K562 (cell line): ENCODE results near the gene TP53BP1. TPM values are rescaled to one million over a fixed set of nuclear protein-coding genes. Genes with fewer than 3 reads are reported as not detected.

ENCODE experiments used
- JUND ChIP-seq, 2 experiments: IDR thresholded peaks; 2 replicates in 1 of 2; 3 replicates in 1 of 2; pipeline ENCODE4 v1.6.1; 2011; ENCODE audit warnings: borderline replicate concordance in 2 of 2, low read depth in 2 of 2, low read length in 2 of 2, improper control_type of control experiment in 1 of 2, missing biosample characterization in 1 of 2, missing genetic modification characterization in 1 of 2, missing genetic modification reagents in 1 of 2
- L3MBTL2 ChIP-seq: fragments of 450-650 bp; IDR thresholded peaks from 2 replicates; pipeline ENCODE4 v1.6.1; 2016; ENCODE audit warnings: mild to moderate bottlenecking, moderate library complexity
- MAFG ChIP-seq: fragments of 450-650 bp; conservative IDR thresholded peaks from 2 replicates; pipeline ENCODE4 v1.6.1; 2016; ENCODE audit warnings: missing genetic modification characterization, missing compliant biosample characterization
- TGIF2 ChIP-seq: sonication (generic); formaldehyde crosslinking; IDR thresholded peaks from 2 replicates; pipeline ENCODE4 v1.8.1; 2022; ENCODE audit warnings: mild to moderate bottlenecking, missing genetic modification reagents, moderate library complexity
- ZKSCAN1 ChIP-seq: fragments of 150-350 bp; IDR thresholded peaks from 2 replicates; pipeline ENCODE4 v1.6.1; 2016; ENCODE audit warnings: low read depth, low read length
- ZNF655 ChIP-seq: fragments of 250-450 bp; sonication (Bioruptor Pico); IDR thresholded peaks from 2 replicates; pipeline ENCODE4 v1.5.0; 2021
- polyA plus RNA-seq, 8 experiments: library from polyadenylated mRNA; depleted of rRNA in 4 of 8; stranded (reverse) in 5 of 8; unstranded in 3 of 8; fragments of >200 nt; fragmentation: Nextera tagmentation in 2 of 8; fragmentation: Illumina TruSeq in 1 of 8; extraction: Ambion mirVana in 2 of 8; extraction: Trizol in 1 of 8; gene quantifications; 2 replicates each; pipeline versions ENCODE4 v1.2.1 to v1.2.3, GENCODE V29; 2011 to 2014; ENCODE audit warnings: inconsistent platforms in 1 of 8, missing spikeins in 1 of 8
- total RNA-seq, 7 experiments: library from RNA; depleted of rRNA in 6 of 7; stranded (reverse); fragments of >200 nt in 6 of 7; fragmentation: Illumina TruSeq in 2 of 7; extraction: Trizol in 2 of 7; gene quantifications; 2 replicates each; pipeline versions ENCODE4 v1.2.1 to v1.2.3, GENCODE V29; 2011 to 2021; ENCODE audit warnings: low replicate concordance in 1 of 7
- TF ChIP-seq, protein P1 (sequence below): IDR thresholded peaks from 2 replicates; pipeline ENCODE4 v1.6.1; 2012; ENCODE audit warnings: low read depth, low read length, improper control_type of control experiment, borderline replicate concordance
- TF ChIP-seq, protein P2 (sequence below), 2 experiments: fragments of 450-650 bp; IDR thresholded peaks; 2 replicates each; pipeline ENCODE4 v1.6.1; 2016; ENCODE audit warnings: mild to moderate bottlenecking in 2 of 2, borderline replicate concordance in 1 of 2, low read depth in 1 of 2, moderate library complexity in 1 of 2
- TF ChIP-seq, protein P3 (sequence below): fragments of 450-650 bp; IDR thresholded peaks from 2 replicates; pipeline ENCODE4 v1.6.1; 2017; ENCODE audit warnings: antibody characterized with exemption, mild to moderate bottlenecking

The TP53BP1 gene
- total and polyA plus RNA-seq, 9 of the 15 experiments (the other 6 are each of a cell fraction or from before 2014, with no cell fraction given), result 5.7 to 63.3 (median 30.9) TPM

DNA sequence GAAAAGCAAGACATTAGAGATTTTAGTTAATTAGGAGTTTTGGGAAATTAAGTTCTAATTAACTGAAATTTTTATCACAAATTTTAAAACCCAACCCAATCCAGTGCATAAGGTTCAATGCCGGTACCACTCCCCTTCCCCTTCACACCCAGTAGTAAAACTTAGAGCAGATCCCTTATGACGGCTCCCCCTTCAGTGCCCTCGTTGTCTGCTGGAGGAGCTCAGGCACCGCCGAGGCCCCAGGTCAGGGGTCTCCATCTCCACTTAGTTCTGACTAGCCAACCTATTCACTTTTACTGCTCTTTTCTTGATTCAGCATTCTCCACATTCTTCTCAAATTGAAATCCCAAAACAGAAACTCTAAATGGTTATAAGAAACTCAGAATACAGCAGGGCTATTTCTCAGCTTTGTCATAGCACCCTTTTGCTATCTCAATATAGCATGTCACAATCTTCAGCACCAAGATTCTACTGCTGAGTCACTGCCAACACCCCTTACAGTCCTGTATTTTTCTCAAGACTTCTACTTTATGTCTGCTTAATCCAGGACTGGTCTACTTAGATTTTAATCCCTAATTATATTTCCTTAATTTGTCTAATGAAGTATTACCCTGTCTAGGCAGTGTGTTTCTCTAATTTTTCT lies 82.3 kb downstream of the TP53BP1 start (continued):
- TF ChIP-seq, protein P1, sequence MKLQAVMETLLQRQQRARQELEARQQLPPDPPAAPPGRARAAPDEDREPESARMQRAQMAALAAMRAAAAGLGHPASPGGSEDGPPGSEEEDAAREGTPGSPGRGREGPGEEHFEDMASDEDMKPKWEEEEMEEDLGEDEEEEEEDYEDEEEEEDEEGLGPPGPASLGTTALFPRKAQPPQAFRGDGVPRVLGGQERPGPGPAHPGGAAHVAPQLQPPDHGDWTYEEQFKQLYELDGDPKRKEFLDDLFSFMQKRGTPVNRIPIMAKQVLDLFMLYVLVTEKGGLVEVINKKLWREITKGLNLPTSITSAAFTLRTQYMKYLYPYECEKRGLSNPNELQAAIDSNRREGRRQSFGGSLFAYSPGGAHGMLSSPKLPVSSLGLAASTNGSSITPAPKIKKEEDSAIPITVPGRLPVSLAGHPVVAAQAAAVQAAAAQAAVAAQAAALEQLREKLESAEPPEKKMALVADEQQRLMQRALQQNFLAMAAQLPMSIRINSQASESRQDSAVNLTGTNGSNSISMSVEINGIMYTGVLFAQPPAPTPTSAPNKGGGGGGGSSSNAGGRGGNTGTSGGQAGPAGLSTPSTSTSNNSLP, result peak; percentile 73; the same call in 1 of the 2 replicates
- TF ChIP-seq, protein P2, sequence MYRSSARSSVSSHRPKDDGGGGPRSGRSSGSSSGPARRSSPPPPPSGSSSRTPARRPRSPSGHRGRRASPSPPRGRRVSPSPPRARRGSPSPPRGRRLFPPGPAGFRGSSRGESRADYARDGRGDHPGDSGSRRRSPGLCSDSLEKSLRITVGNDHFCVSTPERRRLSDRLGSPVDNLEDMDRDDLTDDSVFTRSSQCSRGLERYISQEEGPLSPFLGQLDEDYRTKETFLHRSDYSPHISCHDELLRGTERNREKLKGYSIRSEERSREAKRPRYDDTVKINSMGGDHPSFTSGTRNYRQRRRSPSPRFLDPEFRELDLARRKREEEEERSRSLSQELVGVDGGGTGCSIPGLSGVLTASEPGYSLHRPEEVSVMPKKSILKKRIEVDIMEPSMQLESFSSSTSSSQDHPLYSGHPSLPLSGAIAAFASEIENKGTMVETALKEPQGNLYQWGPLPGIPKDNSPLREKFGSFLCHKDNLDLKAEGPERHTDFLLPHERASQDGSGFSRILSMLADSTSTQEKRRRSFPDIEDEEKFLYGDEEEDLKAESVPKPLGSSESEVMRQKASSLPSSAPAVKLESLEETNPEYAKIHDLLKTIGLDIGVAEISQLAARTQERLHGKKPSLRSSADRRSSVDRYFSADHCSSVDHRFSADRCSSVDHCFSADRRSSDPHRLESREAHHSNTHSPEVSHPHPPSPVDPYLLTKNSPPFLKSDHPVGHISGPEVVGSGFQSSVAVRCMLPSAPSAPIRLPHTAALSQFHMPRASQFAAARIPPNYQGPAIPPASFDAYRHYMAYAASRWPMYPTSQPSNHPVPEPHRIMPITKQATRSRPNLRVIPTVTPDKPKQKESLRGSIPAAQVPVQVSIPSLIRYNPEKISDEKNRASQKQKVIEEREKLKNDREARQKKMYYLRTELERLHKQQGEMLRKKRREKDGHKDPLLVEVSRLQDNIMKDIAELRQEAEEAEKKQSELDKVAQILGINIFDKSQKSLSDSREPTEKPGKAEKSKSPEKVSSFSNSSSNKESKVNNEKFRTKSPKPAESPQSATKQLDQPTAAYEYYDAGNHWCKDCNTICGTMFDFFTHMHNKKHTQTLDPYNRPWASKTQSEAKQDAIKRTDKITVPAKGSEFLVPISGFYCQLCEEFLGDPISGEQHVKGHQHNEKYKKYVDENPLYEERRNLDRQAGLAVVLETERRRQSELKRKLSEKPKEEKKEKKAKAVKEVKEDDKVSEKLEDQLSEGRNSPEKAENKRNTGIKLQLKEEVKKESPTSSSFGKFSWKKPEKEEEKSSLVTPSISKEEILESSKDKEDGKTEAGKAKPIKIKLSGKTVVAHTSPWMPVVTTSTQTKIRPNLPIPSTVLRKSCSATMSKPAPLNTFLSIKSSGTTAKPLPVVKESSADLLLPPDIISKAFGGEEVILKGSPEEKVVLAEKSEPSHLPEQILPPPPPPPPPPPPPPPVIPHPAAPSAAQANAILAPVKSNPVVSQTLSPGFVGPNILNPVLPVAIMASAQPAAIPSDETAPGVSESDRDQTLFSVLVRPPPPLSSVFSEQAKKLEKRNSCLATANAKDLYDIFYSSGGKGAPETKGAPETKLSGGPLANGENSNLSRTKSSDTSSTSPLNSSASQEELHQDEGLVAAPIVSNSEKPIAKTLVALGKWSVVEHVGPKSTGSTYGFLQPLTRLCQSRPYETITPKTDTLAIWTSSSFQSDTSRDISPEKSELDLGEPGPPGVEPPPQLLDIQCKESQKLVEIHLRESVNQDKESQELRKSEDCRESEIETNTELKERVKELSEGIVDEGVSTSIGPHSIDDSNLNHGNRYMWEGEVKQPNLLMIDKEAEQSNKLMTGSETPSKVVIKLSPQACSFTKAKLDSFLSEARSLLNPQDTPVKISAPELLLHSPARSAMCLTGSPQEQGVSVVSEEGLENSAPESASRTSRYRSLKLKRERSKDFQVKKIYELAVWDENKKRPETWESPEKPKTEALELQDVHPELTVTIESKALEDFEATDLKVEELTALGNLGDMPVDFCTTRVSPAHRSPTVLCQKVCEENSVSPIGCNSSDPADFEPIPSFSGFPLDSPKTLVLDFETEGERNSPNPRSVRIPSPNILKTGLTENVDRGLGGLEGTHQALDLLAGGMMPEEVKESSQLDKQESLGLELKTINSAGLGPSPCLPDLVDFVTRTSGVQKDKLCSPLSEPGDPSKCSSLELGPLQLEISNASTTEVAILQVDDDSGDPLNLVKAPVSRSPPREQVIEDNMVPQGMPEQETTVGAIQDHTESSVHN (IDR thresholded peaks at IDR 0.05; ENCODE audit: borderline replicate concordance in 1 of 2, low read depth in 1 of 2), result no peak
- TF ChIP-seq, protein P3, sequence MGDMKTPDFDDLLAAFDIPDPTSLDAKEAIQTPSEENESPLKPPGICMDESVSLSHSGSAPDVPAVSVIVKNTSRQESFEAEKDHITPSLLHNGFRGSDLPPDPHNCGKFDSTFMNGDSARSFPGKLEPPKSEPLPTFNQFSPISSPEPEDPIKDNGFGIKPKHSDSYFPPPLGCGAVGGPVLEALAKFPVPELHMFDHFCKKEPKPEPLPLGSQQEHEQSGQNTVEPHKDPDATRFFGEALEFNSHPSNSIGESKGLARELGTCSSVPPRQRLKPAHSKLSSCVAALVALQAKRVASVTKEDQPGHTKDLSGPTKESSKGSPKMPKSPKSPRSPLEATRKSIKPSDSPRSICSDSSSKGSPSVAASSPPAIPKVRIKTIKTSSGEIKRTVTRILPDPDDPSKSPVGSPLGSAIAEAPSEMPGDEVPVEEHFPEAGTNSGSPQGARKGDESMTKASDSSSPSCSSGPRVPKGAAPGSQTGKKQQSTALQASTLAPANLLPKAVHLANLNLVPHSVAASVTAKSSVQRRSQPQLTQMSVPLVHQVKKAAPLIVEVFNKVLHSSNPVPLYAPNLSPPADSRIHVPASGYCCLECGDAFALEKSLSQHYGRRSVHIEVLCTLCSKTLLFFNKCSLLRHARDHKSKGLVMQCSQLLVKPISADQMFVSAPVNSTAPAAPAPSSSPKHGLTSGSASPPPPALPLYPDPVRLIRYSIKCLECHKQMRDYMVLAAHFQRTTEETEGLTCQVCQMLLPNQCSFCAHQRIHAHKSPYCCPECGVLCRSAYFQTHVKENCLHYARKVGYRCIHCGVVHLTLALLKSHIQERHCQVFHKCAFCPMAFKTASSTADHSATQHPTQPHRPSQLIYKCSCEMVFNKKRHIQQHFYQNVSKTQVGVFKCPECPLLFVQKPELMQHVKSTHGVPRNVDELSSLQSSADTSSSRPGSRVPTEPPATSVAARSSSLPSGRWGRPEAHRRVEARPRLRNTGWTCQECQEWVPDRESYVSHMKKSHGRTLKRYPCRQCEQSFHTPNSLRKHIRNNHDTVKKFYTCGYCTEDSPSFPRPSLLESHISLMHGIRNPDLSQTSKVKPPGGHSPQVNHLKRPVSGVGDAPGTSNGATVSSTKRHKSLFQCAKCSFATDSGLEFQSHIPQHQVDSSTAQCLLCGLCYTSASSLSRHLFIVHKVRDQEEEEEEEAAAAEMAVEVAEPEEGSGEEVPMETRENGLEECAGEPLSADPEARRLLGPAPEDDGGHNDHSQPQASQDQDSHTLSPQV, result peak; percentile 71; the same call in 1 of the 2 replicates
- no peak for TF ChIP-seq TGIF2 (CRISPR knock-in tag)
- TF ChIP-seq ZKSCAN1, result no peak
- TF ChIP-seq JUND (IDR thresholded peaks at IDR 0.05; ENCODE audit: borderline replicate concordance, low read depth, low read length), result no peak; the same call in 1 of the 2 replicates
- peak; percentile 47; the same call in 1 of the 3 replicates for TF ChIP-seq JUND (tag; IDR thresholded peaks at IDR 0.05; ENCODE audit: borderline replicate concordance, low read depth, low read length)
- no peak for TF ChIP-seq ZNF655
- TF ChIP-seq MAFG (tag), result peak; percentile 92
- TF ChIP-seq L3MBTL2, result peak; percentile 69; the same call in 1 of the 2 replicates
